CD4-positive, alpha-beta T cell treated with Interleukin-17A for 1 hour (primary cell): ENCODE data around the gene PIGU.
"Not testable (repeated sequence)": the region's sequence is repeated elsewhere in the genome, so short reads cannot be mapped to it uniquely, and the experiment has no call there.

Experiments used
- DNase-seq: peaks from one replicate; pipeline ENCODE4 v3.0.0-alpha.2; 2020

Gene PIGU

GRCh38 chr20:34658654-34659053 is 18.2 kb downstream of the PIGU start:
- not testable (repeated sequence) for DNase-seq

- no peak for DNase-seq
Measured at GRCh38 chr20:34654207-34654744, 22.6 kb downstream of the PIGU start.

- DNase-seq: no peak
Measured at GRCh38 chr20:34651200-34651599, 25.7 kb downstream of the PIGU start.

- no peak for DNase-seq
Measured at GRCh38 chr20:34647737-34648136, 29.2 kb downstream of the PIGU start.

GRCh38 chr20:34644951-34645350 is 31.9 kb downstream of the PIGU start:
- no peak for DNase-seq

- DNase-seq: no peak
Measured at GRCh38 chr20:34644345-34644744, 32.5 kb downstream of the PIGU start.

GRCh38 chr20:34643928-34644327 is 33.0 kb downstream of the PIGU start:
- no peak for DNase-seq

- no peak for DNase-seq
Measured at GRCh38 chr20:34642009-34642408, 34.9 kb downstream of the PIGU start.

GRCh38 chr20:34639755-34640222 is 37.1 kb downstream of the PIGU start:
- DNase-seq: no peak

- DNase-seq: no peak
Measured at GRCh38 chr20:34638532-34638931, 38.4 kb downstream of the PIGU start.

- no peak for DNase-seq
Measured at GRCh38 chr20:34638039-34638292, 38.9 kb downstream of the PIGU start.

- DNase-seq: no peak
Measured at GRCh38 chr20:34637245-34638038, 39.5 kb downstream of the PIGU start.

- DNase-seq: no peak
Measured at GRCh38 chr20:34636648-34637047, 40.2 kb downstream of the PIGU start.

- no peak for DNase-seq
Measured at GRCh38 chr20:34634392-34634791, 42.5 kb downstream of the PIGU start.

- no peak for DNase-seq
Measured at GRCh38 chr20:34632870-34633452, 43.9 kb downstream of the PIGU start.

- no peak for DNase-seq
Measured at GRCh38 chr20:34629904-34630303, 47.0 kb downstream of the PIGU start.

GRCh38 chr20:34629342-34629741 is 47.5 kb downstream of the PIGU start:
- DNase-seq: no peak

GRCh38 chr20:34628026-34628425 is 48.9 kb downstream of the PIGU start:
- no peak for DNase-seq

- no peak for DNase-seq
Measured at GRCh38 chr20:34627458-34627857, 49.4 kb downstream of the PIGU start.

GRCh38 chr20:34626992-34627391 is 49.9 kb downstream of the PIGU start:
- DNase-seq: no peak

- no peak for DNase-seq
Measured at GRCh38 chr20:34624629-34625028, 52.3 kb downstream of the PIGU start.

GRCh38 chr20:34622821-34623451 is 54.0 kb downstream of the PIGU start:
- no peak for DNase-seq

GRCh38 chr20:34621383-34622367 is 55.2 kb downstream of the PIGU start:
- DNase-seq: no peak
